Transverse colon (tissue), 4 donors: ENCODE data around the gene HSD17B11.

Source experiments
- EP300 ChIP-seq: sonication (generic); formaldehyde crosslinking; IDR thresholded peaks from one replicate; pipeline ENCODE4 v1.6.1; 2017; ENCODE audit warnings: antibody characterized with exemption, low read depth
- POLR2A ChIP-seq: fragments of 450-650 bp; IDR thresholded peaks from one replicate; pipeline ENCODE4 v1.6.1; 2016; ENCODE audit warnings: antibody characterized with exemption, mild to moderate bottlenecking, moderate library complexity
- POLR2AphosphoS5 ChIP-seq, 3 donors: sonication (generic); formaldehyde crosslinking; IDR thresholded peaks; one replicate each; pipeline ENCODE4 v1.6.1; 2016; ENCODE audit warnings: antibody characterized with exemption in 3 of 3
- TF ChIP-seq, protein P1 (sequence below), 5 experiments: fragments of 200-600 bp in 3 of 5; fragments of 450-650 bp in 2 of 5; sonication (generic) in 3 of 5; IDR thresholded peaks; 1 replicate in 2 of 5; 2 replicates in 3 of 5; pipeline ENCODE4 v1.5.1; 2016 to 2017; ENCODE audit warnings: antibody characterized with exemption in 5 of 5, inconsistent platforms in 3 of 5, mild to moderate bottlenecking in 2 of 5, moderate library complexity in 1 of 5

DNA sequence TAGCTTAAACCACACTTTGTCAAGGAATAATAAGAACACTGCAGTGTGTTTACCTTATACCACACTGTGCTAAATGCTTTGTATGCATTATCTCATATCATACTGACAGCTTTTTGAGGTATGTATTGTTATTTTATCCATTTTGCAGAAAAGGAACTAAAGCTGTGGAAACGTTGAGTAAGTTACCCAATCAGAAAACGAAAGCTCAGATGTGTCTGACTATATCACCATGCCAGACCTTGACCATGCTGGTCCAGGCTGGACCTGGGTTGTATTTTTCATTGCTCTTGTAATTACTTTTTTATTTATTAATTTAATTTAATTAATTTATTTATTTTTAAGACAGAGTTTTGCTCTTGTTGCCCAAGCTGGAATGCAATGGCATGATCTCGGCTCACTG lies 2.1 kb downstream of the HSD17B11 start:
- TF ChIP-seq POLR2AphosphoS5 (IDR thresholded peaks at IDR 0.05) (no peak), EP300 (no peak), POLR2A (no peak)
- TF ChIP-seq, protein P1, sequence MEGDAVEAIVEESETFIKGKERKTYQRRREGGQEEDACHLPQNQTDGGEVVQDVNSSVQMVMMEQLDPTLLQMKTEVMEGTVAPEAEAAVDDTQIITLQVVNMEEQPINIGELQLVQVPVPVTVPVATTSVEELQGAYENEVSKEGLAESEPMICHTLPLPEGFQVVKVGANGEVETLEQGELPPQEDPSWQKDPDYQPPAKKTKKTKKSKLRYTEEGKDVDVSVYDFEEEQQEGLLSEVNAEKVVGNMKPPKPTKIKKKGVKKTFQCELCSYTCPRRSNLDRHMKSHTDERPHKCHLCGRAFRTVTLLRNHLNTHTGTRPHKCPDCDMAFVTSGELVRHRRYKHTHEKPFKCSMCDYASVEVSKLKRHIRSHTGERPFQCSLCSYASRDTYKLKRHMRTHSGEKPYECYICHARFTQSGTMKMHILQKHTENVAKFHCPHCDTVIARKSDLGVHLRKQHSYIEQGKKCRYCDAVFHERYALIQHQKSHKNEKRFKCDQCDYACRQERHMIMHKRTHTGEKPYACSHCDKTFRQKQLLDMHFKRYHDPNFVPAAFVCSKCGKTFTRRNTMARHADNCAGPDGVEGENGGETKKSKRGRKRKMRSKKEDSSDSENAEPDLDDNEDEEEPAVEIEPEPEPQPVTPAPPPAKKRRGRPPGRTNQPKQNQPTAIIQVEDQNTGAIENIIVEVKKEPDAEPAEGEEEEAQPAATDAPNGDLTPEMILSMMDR (IDR thresholded peaks at IDR 0.05): no peak
